CD8-positive, alpha-beta memory T cell (primary cell): ENCODE data around the gene CAMK2D. TPM values are rescaled to one million over a fixed set of nuclear protein-coding genes. Genes with fewer than 3 reads are reported as not detected.

Experiments used
- CTCF ChIA-PET: fragments of 350-600 bp; sonication (Branson Sonifier 250); formaldehyde crosslinking; loops from one replicate; lab custom pipeline; 2021; ENCODE audit warnings: antibody characterized with exemption; lab: Charles Lee
- POLR2A ChIA-PET: fragments of 350-600 bp; sonication (Branson Sonifier 250); formaldehyde crosslinking; loops from one replicate; lab custom pipeline; 2021; ENCODE audit warnings: antibody characterized with exemption; lab: Charles Lee
- DNase-seq, 5 donors: peaks; one replicate each; pipeline versions ENCODE4 v3.0.0 to v3.0.0-alpha.2; 2020 to 2022; ENCODE audit warnings: mixed read lengths in 1 of 5
- H3K27ac ChIP-seq: one replicate; pipeline ENCODE4 v1.7.0; 2013; ENCODE audit warnings: low read depth, mild to moderate bottlenecking, low read length, moderate library complexity
- H3K27me3 ChIP-seq: 2 replicates; pipeline ENCODE4 v1.7.0; 2013; ENCODE audit warnings: low read length, mild to moderate bottlenecking; ENCODE audit not compliant: insufficient read depth, poor library complexity, severe bottlenecking
- H3K36me3 ChIP-seq: 2 replicates; pipeline ENCODE4 v1.7.0; 2013; ENCODE audit warnings: mild to moderate bottlenecking, low read length, moderate library complexity; ENCODE audit not compliant: insufficient read depth
- H3K4me1 ChIP-seq: 2 replicates; pipeline ENCODE4 v1.7.0; 2013; ENCODE audit warnings: mild to moderate bottlenecking, low read length, moderate library complexity; ENCODE audit not compliant: insufficient read depth
- H3K4me3 ChIP-seq: 2 replicates; pipeline ENCODE4 v1.7.0; 2013; ENCODE audit warnings: mild to moderate bottlenecking, low read length
- H3K9me3 ChIP-seq: 2 replicates; pipeline ENCODE4 v1.7.0; 2013; ENCODE audit warnings: mild to moderate bottlenecking, low read length
- H3K27ac Mint-ChIP-seq, 8 donors: one replicate each; pipeline ENCODE4 v1.8.0; 2020 to 2021; ENCODE audit warnings: mixed read lengths in 8 of 8, mild to moderate bottlenecking in 6 of 8, inconsistent platforms in 3 of 8, moderate library complexity in 3 of 8
- H3K27me3 Mint-ChIP-seq, 2 donors: one replicate each; pipeline ENCODE4 v1.8.0; 2020 to 2021; ENCODE audit warnings: mixed read lengths in 2 of 2, mild to moderate bottlenecking in 1 of 2, moderate library complexity in 1 of 2
- H3K36me3 Mint-ChIP-seq, 3 donors: one replicate each; pipeline ENCODE4 v1.8.0; 2020 to 2021; ENCODE audit warnings: mixed read lengths in 3 of 3, inconsistent platforms in 1 of 3, mild to moderate bottlenecking in 1 of 3
- H3K4me1 Mint-ChIP-seq, 3 donors: one replicate each; pipeline ENCODE4 v1.8.0; 2020 to 2021; ENCODE audit warnings: mixed read lengths in 3 of 3, inconsistent platforms in 1 of 3, mild to moderate bottlenecking in 1 of 3
- H3K4me3 Mint-ChIP-seq, 7 donors: one replicate each; pipeline ENCODE4 v1.8.0; 2020 to 2021; ENCODE audit warnings: mixed read lengths in 7 of 7, mild to moderate bottlenecking in 6 of 7, moderate library complexity in 4 of 7, inconsistent platforms in 2 of 7
- H3K9me3 Mint-ChIP-seq, 5 donors: one replicate each; pipeline ENCODE4 v1.8.0; 2020 to 2022; ENCODE audit warnings: mixed read lengths in 5 of 5, mild to moderate bottlenecking in 3 of 5, moderate library complexity in 2 of 5, inconsistent platforms in 1 of 5
- polyA plus RNA-seq: library from polyadenylated mRNA; unstranded; fragments of 300-500 nt; fragmentation: Illumina TruSeq; gene quantifications from one replicate; pipeline ENCODE4 v1.2.3, GENCODE V29; 2021
- total RNA-seq, 2 experiments: library from RNA; stranded (reverse); gene quantifications; one replicate each; pipeline ENCODE4 v1.2.3, GENCODE V29; 2021

The CAMK2D gene
- total and polyA plus RNA-seq, 3 experiments from 2014 or later = 19.6 to 57.6 (median 56.0) TPM

DNA sequence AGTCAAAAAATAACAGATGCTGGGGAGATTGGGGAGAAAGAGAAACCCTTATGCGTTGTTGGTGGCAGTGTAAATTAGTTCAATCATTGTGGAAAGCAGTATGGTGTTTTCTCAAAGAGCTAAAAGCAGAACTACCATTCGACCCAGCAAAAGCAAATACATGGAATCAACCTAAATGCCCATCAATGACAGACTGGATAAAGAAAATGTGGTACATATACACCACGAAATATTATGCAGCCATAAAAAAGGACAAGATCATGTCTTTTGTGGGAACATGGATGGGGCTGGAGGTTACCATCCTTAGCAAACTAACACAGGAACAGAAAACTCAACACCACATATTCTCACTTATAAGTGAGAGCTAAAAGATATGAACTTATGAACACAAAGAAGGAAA, 188.9 kb downstream of the CAMK2D start:
- ChIA-PET POLR2A (no interaction called here), CTCF (no interaction called here)
- H3K36me3 Mint-ChIP-seq = peaks cover 5 to 17% (median 6%) of the 10 kb centered on the region in 3 donors
- peaks cover 0 to 5% (median 2%) of the 10 kb centered on the region in 5 donors for H3K9me3 Mint-ChIP-seq
- H3K4me3 Mint-ChIP-seq = no peak overlapping the region
- Histone ChIP-seq H3K4me3 (no peak overlapping the region), H3K9me3 (no peaks in the 10 kb centered on the region), H3K27ac (no peak overlapping the region), H3K36me3 (no peaks in the 10 kb centered on the region), H3K4me1 (peaks cover 24% of the 10 kb centered on the region), H3K27me3 (no peaks in the 10 kb centered on the region)
- no peak overlapping the region for H3K27ac Mint-ChIP-seq
- H3K4me1 Mint-ChIP-seq = peaks cover 36 to 66% (median 51%) of the 10 kb centered on the region in 3 donors
- DNase-seq = no peak
- H3K27me3 Mint-ChIP-seq = no peaks in the 10 kb centered on the region

DNA sequence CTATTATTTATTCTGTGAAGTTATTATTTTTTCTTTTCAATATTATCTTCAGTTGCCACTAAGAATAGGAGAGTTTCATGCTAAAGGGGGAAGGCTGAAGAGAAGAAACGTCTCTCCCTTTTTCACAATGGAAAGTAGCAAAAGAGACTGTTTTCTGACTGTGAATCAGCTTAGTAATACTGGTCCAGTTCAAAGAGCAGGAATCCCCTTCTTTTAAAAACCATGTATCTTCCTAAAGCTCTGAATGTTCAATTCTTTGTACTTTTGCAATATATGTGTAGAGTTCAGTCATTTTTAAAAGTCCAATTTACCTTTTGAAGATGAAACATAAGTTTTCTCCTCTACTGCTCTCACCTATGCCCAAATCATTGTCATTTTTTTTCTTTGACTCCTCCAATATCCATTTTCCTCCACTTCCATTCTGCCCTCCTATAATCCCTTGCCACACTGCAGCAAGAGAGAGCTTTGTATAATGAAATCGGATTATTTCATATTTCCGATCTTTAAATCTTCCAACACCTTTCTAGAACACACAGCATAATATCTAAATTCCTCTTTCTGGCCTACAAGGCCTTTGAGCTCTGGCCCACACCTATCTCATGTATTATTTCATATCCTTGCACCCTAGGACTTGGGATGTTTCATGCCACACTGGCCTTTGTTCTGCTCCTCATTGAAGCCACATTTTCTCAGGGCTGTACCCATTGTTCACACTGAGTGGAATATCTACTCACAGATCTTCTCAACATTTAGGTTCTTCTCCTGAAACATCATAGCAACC, 195.3 kb downstream of the CAMK2D start:
- POLR2A ChIA-PET = no interaction called here
- Mint-ChIP-seq H3K4me3 (peak overlapping the region in 3 of 7 donors; percentile 10 to 40 (median 27)), H3K9me3 (no peaks in the 10 kb centered on the region), H3K27me3 (no peaks in the 10 kb centered on the region), H3K4me1 (peaks cover 42 to 56% (median 45%) of the 10 kb centered on the region in 3 donors), H3K27ac (no peak overlapping the region), H3K36me3 (no peaks in the 10 kb centered on the region)
- Histone ChIP-seq H3K4me1 (peaks cover 36% of the 10 kb centered on the region), H3K36me3 (no peaks in the 10 kb centered on the region), H3K9me3 (no peaks in the 10 kb centered on the region), H3K27me3 (no peaks in the 10 kb centered on the region), H3K4me3 (no peak overlapping the region), H3K27ac (no peak overlapping the region)
- CTCF ChIA-PET = no interaction called here
- no peak for DNase-seq

DNA sequence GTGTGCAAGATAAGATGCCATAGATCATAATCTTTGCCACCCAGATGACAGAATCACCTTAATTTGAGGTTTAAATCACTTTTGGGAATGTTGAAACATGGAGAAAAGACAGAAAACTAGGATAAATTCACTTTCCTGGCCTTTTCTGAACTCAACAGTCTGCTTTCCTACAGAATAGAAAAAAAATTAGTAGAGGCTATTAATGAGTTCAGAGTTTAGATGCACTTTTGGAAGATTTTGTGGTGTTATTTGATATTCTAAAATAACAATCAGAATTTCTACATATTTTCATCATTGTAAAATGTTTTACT, 195.9 kb downstream of the CAMK2D start:
- H3K9me3 ChIP-seq = no peaks in the 10 kb centered on the region
- H3K4me3 ChIP-seq = no peak overlapping the region
- Mint-ChIP-seq H3K27ac (no peak overlapping the region), H3K9me3 (no peaks in the 10 kb centered on the region), H3K27me3 (no peaks in the 10 kb centered on the region), H3K36me3 (peaks cover 0 to 2% (median 0%) of the 10 kb centered on the region in 3 donors), H3K4me3 (peak overlapping the region in 6 of 7 donors; percentile 58 to 74 (median 65)), H3K4me1 (peaks cover 43 to 57% (median 48%) of the 10 kb centered on the region in 3 donors)
- no peaks in the 10 kb centered on the region for H3K27me3 ChIP-seq
- no peak overlapping the region for H3K27ac ChIP-seq
- no peak for DNase-seq
- ChIA-PET POLR2A (no interaction called here), CTCF (interaction anchor here (1.3 to 2.2 kb wide), 2 partner anchors 9 to 18 kb away, joined by 5 to 14 read pairs; no protein-coding TSS in a partner anchor)
- H3K36me3 ChIP-seq = no peaks in the 10 kb centered on the region
- peaks cover 36% of the 10 kb centered on the region for H3K4me1 ChIP-seq

DNA sequence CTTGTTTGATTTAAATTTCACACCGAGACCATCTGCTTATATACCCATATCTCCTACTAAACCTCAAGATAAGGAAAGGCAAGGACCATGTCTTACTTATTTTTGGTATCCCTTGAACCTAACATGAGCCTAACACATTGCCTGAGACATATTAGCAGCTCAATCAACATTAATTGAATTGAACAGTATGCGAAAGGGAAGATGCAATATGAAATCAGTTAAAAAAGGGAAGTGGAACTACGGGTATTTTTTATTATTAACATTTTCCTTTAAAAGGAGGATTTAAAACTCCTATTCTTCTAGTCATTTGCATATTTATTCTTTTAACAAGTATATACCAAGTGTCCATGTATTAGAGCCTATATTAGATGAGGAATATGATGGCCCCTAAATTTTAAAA, 197.0 kb downstream of the CAMK2D start:
- peaks cover 36% of the 10 kb centered on the region for H3K4me1 ChIP-seq
- H3K27ac ChIP-seq = no peak overlapping the region
- POLR2A ChIA-PET = interaction anchor here (0.7 kb wide), 1 partner anchor 198 kb away, joined by 3 read pairs; no protein-coding TSS in a partner anchor
- H3K27me3 Mint-ChIP-seq = no peaks in the 10 kb centered on the region
- H3K9me3 Mint-ChIP-seq = no peaks in the 10 kb centered on the region
- CTCF ChIA-PET = interaction anchor here (1.3 to 2.2 kb wide), 4 partner anchors 10 to 17 kb away, joined by 5 to 14 read pairs (median 6); no protein-coding TSS in a partner anchor
- H3K36me3 Mint-ChIP-seq = peaks cover 0 to 3% (median 2%) of the 10 kb centered on the region in 3 donors
- H3K4me3 Mint-ChIP-seq = peak overlapping the region in 6 of 7 donors; percentile 58 to 74 (median 65)
- no peaks in the 10 kb centered on the region for H3K9me3 ChIP-seq
- H3K4me1 Mint-ChIP-seq = peaks cover 38 to 54% (median 44%) of the 10 kb centered on the region in 3 donors
- peak overlapping the region in 2 of 8 donors; percentile 8 to 60 for H3K27ac Mint-ChIP-seq
- no peaks in the 10 kb centered on the region for H3K36me3 ChIP-seq
- H3K27me3 ChIP-seq = no peaks in the 10 kb centered on the region
- no peak overlapping the region for H3K4me3 ChIP-seq
- DNase-seq = no peak

DNA sequence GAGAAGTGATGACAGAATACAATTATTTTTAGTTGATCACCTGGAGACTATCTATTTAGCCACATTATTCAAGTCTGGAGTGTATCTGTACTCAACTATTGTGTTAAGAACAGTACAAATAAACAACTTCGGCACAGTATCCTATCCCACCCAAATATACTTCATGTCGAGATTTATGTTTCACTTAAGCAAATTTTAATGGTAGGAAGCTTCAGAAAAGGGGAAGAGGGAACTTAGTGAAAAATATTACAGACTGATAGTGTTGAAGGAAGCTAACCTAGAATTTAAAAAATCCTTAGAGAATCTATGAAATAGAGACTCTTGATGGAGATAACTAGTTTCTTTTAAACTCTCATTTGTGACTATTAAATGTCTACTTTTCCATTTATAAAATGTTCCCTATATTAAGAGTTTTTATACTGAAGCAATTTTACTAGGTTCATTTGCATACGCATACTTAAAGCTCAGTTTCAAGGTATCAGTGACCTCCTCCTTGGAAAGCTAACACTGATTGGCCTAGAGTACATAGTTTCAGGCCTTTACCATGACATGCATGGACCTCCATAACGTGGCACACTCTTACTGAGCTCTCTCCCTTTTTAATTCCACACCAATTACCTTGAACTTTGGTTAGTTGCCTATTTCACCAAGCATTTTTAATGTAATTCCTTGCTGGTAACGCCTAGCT, 197.7 kb downstream of the CAMK2D start:
- Mint-ChIP-seq H3K4me3 (peak overlapping the region in 2 of 7 donors; percentile 19 to 26), H3K27ac (peak overlapping the region in 1 of 8 donors; percentile 8), H3K36me3 (peaks cover 0 to 3% (median 2%) of the 10 kb centered on the region in 3 donors), H3K4me1 (peaks cover 38 to 54% (median 44%) of the 10 kb centered on the region in 3 donors), H3K9me3 (no peaks in the 10 kb centered on the region), H3K27me3 (no peaks in the 10 kb centered on the region)
- CTCF ChIA-PET = interaction anchor here (1.0 to 2.2 kb wide), 4 partner anchors 13 to 507 kb away, joined by 3 to 14 read pairs (median 6); no protein-coding TSS in a partner anchor
- no peaks in the 10 kb centered on the region for H3K36me3 ChIP-seq
- DNase-seq = no peak
- H3K27ac ChIP-seq = no peak overlapping the region
- no peaks in the 10 kb centered on the region for H3K9me3 ChIP-seq
- POLR2A ChIA-PET = interaction anchor here (0.7 kb wide), 1 partner anchor 198 kb away, joined by 3 read pairs; no protein-coding TSS in a partner anchor
- H3K4me1 ChIP-seq = peaks cover 36% of the 10 kb centered on the region
- no peaks in the 10 kb centered on the region for H3K27me3 ChIP-seq
- H3K4me3 ChIP-seq = no peak overlapping the region

DNA sequence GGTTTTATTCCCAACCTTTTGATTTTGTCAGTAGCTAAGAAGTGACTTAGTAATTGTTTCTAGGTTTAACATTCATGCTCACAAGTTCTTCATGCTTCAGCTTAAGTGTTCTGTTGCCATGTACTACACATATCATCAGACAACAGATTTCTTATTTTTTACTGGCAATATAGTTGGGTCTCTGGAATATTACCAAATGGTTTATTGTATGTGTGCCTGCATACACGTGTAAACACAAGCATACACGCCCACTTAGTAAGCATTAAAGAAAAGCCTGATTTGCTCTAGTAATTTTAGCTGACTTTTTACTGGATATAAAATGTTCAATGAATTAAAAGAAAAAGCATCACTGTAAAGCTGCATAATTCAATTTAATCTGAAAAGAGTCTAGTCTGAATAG, 199.8 kb downstream of the CAMK2D start:
- ChIA-PET POLR2A (interaction anchor here (1.1 to 1.3 kb wide), 2 partner anchors 9 to 17 kb away, joined by 3 to 4 read pairs; no protein-coding TSS in a partner anchor), CTCF (interaction anchor here (2.5 kb wide), 1 partner anchor 14 kb away, joined by 11 read pairs; no protein-coding TSS in a partner anchor)
- Mint-ChIP-seq H3K36me3 (peaks cover 0 to 3% (median 2%) of the 10 kb centered on the region in 3 donors), H3K27me3 (no peaks in the 10 kb centered on the region), H3K27ac (no peak overlapping the region), H3K9me3 (no peaks in the 10 kb centered on the region), H3K4me1 (peaks cover 41 to 43% (median 41%) of the 10 kb centered on the region in 3 donors), H3K4me3 (no peak overlapping the region)
- no peak overlapping the region for H3K4me3 ChIP-seq
- H3K27me3 ChIP-seq = no peaks in the 10 kb centered on the region
- no peaks in the 10 kb centered on the region for H3K36me3 ChIP-seq
- no peaks in the 10 kb centered on the region for H3K9me3 ChIP-seq
- H3K4me1 ChIP-seq = peaks cover 36% of the 10 kb centered on the region
- no peak for DNase-seq
- no peak overlapping the region for H3K27ac ChIP-seq

DNA sequence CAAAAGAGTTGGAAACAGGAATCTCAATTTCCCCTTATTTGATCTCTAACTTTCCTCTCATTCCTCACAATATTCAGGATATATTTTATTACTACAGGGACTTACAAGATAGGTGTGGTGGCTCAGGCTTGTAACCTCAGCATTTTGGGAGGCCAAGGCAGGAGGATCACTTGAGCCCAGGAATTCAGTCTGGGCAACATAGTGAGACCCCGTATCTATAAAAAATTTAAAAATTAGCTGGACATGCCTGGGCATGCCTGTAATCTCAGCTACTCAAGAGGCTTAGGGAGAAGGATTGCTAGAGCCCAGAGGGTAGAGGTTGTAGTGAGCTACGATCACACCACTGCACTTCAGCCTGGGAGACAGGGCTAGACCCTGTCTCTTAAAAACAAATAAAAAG, 200.4 kb downstream of the CAMK2D start:
- Histone ChIP-seq H3K36me3 (no peaks in the 10 kb centered on the region), H3K27me3 (no peaks in the 10 kb centered on the region), H3K27ac (no peak overlapping the region), H3K4me3 (no peak overlapping the region), H3K9me3 (no peaks in the 10 kb centered on the region), H3K4me1 (peaks cover 29% of the 10 kb centered on the region)
- Mint-ChIP-seq H3K4me1 (peaks cover 34 to 40% (median 35%) of the 10 kb centered on the region in 3 donors), H3K4me3 (no peak overlapping the region), H3K27ac (peak overlapping the region in 1 of 8 donors; percentile 74), H3K27me3 (no peaks in the 10 kb centered on the region), H3K9me3 (no peaks in the 10 kb centered on the region), H3K36me3 (peaks cover 0 to 3% (median 2%) of the 10 kb centered on the region in 3 donors)
- ChIA-PET POLR2A (interaction anchor here (1.1 to 1.3 kb wide), 2 partner anchors 9 to 17 kb away, joined by 3 to 4 read pairs; no protein-coding TSS in a partner anchor), CTCF (interaction anchor here (2.5 kb wide), 1 partner anchor 13 kb away, joined by 11 read pairs; no protein-coding TSS in a partner anchor)
- no peak for DNase-seq
